ENCODE measurements around the gene RCC2.

- no peak for TF ChIP-seq CTCF (conservative IDR thresholded peaks at IDR 0.05)
- TF ChIP-seq ZFX (IDR thresholded peaks at IDR 0.05) = no peak
Measured at GRCh38 chr1:17463991-17464390, 24.5 kb upstream of the RCC2 start.

Data from C4-2B (cell line).